Left ventricle myocardium superior (tissue), 1 donor: ENCODE results near the gene RNASE12. TPM values are rescaled to one million over a fixed set of nuclear protein-coding genes. Genes with fewer than 3 reads are reported as not detected.
"Not testable (repeated sequence)": the region's sequence is repeated elsewhere in the genome, so short reads cannot be mapped to it uniquely, and the experiment has no call there.

Source experiments
- ATAC-seq: fragments of 200-7000 bp; cut with Tn5 transposase; one replicate; pipeline ENCODE4 v1.9.1; 2020; ENCODE audit warnings: mild to moderate bottlenecking, moderate library complexity
- DNase-seq: peaks from one replicate; pipeline ENCODE4 v3.0.0-alpha.2; 2020
- intact Hi-C: fragments of 100-400 bp; cut with micrococcal nuclease; formaldehyde crosslinking; loops from one replicate; pipeline ENCODE4 v1.11.0; 2022
- total RNA-seq: library from RNA; stranded (reverse); fragmentation: NEBNext Ultra II Directional; extraction: Animal tissue kit (Norgen Biotek cat#: 25700); gene quantifications from one replicate; pipeline ENCODE4 v1.2.1, GENCODE V29; 2021
- donor health status: DM: no; HTN: yes; CAD: no; lungs with severe emphysema.

The RNASE12 gene
- total RNA-seq, 1 donor from 2014 or later, result not detected

DNA sequence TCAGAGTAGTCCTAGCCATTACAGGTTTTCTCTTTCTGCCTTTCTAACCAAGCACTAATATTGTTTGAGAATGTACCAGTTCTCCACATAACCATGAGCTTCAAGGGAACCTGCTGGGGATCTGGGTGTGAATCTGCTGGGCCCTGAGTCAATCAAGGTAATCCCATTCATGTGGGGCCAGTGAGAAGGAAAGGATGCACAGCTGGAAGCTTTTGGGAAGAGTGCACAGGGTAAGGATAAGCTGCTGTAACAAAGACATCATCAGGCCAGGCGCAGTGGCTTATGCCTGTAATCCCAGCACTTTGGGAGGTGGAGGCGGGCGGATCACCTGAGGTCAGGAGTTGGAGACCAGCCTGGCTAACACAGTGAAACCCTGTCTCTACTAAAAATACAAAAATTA is 4.5 kb upstream of the RNASE12 start:
- intact Hi-C loops, DNase-seq: not testable (repeated sequence)

DNA sequence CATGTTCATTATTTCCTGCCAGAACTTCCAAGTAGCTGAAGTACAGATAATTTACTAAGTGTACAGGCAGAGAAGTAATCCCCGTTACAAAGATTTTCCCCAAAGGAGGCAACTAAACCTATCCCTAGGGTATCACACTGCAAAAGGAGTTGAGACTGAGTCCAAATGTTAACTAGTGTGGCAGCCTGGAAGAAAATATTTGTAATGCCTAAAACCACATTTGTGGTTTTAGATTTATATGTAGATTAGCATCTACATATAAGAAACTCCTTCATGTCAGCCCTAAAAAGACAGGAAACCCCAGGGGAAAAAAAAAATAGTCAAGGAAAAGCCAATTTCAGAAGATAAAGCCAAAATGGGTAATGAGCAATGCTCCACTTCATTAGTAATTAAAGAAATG is 1.4 kb upstream of the RNASE12 start:
- ATAC-seq (no peak), DNase-seq (no peak)
- intact Hi-C loops, result no loop called here

More for the DNA sequence above, 4.5 kb upstream of the RNASE12 start:
- ATAC-seq, result not testable (repeated sequence)

DNA sequence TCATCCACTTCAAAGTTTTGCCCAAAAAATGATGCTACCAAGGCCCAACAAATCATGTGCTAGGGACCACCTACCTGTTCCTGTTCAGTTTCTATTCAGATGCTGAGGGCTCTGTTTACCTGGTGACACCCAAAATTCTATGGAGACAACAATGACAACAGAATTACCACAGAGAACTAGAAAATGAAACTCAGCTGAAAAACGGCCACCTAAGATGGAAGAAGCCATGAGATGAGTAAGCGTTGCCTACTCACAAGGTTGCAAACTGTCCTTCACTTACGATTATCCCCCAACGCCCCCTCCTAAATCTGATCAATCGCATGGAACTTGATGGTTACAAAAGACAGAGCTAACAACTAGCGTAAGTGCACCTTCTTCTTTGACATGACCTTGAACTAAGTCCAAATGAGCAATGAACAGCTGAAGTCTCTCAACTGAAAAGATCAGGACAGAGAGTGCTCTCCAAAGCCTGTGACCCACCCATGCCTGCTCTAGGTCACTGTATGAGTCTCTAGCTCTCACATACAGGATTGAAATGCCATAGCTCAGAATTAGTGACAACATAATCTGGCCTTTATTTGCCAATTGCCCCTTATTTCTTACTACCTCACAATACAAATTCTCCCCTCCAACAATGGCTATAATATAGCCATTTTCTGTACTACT is 3.6 kb downstream of the RNASE12 start, which contains the start of gene RNASE11:
RNASE11 (minus strand) TSS at position 513 of the 666 bp plus-strand sequence.
- DNase-seq (no peak), ATAC-seq (no peak)
- intact Hi-C loops, result no loop called here

DNA sequence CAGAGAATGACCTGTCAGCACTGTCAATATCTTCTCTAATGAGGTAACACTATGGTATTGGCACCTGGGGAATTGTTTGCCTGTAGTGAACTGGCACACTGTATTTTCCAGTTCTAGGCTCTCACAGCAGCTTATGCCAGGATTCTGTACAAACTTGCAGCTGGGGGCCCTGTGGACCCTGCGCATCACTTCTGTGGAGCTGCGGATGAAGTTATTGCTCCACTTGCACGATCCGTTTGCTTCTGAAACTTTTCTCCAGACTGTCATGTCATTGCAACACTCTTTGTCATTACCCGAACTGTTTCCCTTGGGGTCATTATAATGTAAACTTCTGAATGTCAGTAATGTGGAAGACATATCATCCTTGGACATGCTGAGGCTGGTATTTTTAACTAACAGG is 7.3 kb downstream of the RNASE12 start:
- no peak for DNase-seq
- intact Hi-C loops, result no loop called here
- ATAC-seq, result no peak

GRCh38 chr14:20583142-20583541 is 8.0 kb downstream of the RNASE12 start:
- DNase-seq (no peak), ATAC-seq (no peak)
- intact Hi-C loops, result no loop called here

GRCh38 chr14:20580242-20580641 is 10.9 kb downstream of the RNASE12 start:
- no peak for ATAC-seq
- intact Hi-C loops, result no loop called here

DNA sequence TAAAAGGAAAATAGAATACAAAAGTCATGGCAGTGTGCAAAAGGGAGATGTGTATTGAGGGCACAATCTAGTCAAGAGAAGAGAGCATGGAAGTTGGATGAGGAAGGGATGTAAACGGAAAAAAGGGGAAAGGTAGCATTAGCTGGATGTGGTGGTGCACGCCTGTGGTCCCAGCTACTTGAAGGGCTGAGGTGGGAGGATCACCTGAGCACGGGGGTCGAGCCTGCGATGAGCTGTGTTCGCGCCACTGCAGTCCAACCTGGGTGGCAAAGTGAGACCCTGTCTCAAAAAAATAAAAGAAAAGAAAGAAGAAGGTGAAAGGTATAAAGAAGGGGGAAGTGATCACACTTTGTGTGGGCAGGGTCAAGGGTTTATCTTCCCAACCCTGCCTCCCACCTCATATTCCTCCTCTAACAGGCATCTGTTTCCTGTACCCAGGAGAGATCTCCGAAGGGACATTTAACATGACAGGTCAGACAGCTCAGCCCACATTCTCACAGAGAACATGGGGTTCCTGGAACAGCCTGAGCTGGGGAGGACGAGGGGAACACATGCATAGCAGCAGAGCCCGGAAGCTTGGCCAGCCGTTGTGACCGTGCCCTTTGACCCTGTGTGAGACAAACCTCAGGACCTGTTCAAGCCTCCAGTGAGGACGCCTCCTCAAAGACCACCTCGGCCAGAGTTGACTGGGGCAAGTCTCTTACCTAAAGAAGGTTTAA is 12.2 kb downstream of the RNASE12 start:
- ATAC-seq, result no peak
- intact Hi-C loops, result no loop called here
- DNase-seq, result no peak

More at GRCh38 chr14:20580242-20580641, 10.9 kb downstream of the RNASE12 start:
- no peak for DNase-seq

DNA sequence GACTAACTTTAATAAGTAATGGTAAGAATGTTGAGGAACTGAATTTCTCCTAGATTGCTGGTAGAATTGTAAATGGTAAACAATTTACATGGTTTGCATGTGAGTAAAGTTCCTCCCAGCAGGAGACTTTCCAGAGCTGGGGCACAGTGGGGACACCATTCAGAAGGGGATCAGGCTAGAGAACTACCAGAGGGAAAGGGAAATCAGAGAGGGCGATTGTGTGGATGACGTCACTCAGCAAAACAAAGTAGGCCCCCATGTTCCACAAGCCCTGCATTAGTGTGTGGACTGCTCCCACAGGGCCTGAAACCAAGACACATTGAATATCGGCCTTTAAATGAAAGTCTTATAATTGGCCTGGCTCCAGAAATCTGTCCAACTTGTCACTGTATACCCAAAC is 12.9 kb downstream of the RNASE12 start:
- DNase-seq, result no peak
- ATAC-seq, result no peak
- intact Hi-C loops, result no loop called here

DNA sequence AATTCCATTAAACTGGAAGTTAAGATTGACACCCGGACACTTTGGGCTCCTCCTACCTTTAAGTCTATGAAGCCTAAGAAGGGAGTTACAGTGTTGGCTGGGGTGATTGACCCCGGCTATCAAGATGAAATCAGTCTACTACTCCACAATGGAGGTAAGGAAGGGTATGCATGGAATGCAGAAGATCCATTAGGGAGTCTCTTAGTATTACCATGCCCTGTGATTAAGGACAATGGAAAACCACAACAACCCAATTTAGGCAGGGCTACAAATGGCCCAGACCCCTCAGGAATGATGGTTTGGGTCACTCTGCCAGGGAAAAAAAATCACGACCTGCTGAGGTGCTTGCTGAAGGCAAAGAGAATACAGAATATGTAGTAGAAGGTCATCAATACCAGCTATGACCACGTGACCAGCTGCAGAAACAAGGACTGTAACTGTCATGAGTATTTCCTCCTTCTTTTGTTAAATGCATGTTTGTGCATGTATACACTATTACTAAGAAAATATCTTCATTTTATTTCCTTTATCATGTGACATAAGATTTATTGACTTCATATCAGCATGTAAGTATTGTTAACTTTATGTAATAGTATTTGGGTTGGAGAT is 18.7 kb downstream of the RNASE12 start:
- DNase-seq, ATAC-seq, intact Hi-C loops: not testable (repeated sequence)

- intact Hi-C loops, ATAC-seq, DNase-seq: not testable (repeated sequence)
Measured at GRCh38 chr14:20570720-20571119, 20.5 kb downstream of the RNASE12 start.

DNA sequence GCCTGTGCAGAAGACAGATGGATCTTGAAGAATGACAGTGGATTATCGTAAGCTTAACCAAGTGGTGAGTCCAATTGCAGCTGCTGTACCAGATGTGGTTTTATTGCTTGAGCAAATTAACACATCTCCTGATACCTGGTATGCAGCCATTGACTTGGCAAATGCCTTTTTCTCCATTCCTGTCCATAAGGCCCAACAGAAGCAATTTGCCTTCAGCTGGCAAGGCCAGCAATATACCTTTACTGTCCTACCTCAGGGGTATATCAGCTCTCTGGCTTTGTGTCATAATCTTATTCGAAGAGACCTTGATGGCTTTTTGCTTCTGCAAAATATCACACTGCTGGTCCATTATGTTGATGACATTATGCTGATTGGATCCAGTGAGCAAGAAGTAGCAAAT is 21.3 kb downstream of the RNASE12 start:
- ATAC-seq, result not testable (repeated sequence)

GRCh38 chr14:20569066-20569465 is 22.1 kb downstream of the RNASE12 start:
- DNase-seq (no peak), ATAC-seq (no peak)
- intact Hi-C loops, result no loop called here

More for the DNA sequence above, 21.3 kb downstream of the RNASE12 start:
- intact Hi-C loops, DNase-seq: not testable (repeated sequence)

- intact Hi-C loops, result no loop called here
Measured at GRCh38 chr14:20568393-20568792, 22.8 kb downstream of the RNASE12 start.

GRCh38 chr14:20567199-20567598 is 24.0 kb downstream of the RNASE12 start:
- DNase-seq, intact Hi-C loops, ATAC-seq: not testable (repeated sequence)

More at GRCh38 chr14:20568393-20568792, 22.8 kb downstream of the RNASE12 start:
- ATAC-seq (no peak), DNase-seq (no peak)

GRCh38 chr14:20564501-20564997 is 26.6 kb downstream of the RNASE12 start:
- intact Hi-C loops, result no loop called here
- ATAC-seq (no peak), DNase-seq (no peak)

DNA sequence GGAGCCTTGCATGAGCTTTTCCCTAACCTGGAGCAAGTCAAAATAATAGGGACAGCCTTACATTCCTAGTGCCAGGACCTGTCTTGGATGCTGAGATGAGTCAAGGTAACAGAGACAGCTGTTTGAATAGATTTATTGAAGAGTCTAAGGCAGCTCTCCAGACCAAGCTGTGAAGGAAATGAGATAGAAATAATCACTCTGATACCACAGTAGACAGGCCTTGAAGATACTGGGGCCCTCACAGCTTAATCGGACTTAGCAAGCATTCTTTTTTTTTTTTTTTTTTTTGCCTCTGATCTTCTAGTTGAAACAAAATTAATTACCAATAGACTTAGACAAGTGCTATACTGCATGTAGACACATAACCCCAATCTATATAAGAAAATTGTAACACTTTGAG is 27.2 kb downstream of the RNASE12 start:
- DNase-seq (no peak), ATAC-seq (no peak)
- intact Hi-C loops, result no loop called here

- intact Hi-C loops, result no loop called here
Measured at GRCh38 chr14:20560961-20561360, 30.2 kb downstream of the RNASE12 start, which contains the start of gene RNASE9. Gene RNASE9 (minus strand): TSS chr14:20561047.

GRCh38 chr14:20559461-20559904 is 31.7 kb downstream of the RNASE12 start:
- DNase-seq (no peak), ATAC-seq (no peak)
- intact Hi-C loops, result no loop called here

More at GRCh38 chr14:20560961-20561360, 30.2 kb downstream of the RNASE12 start, which contains the start of gene RNASE9:
- no peak for ATAC-seq
- no peak for DNase-seq

DNA sequence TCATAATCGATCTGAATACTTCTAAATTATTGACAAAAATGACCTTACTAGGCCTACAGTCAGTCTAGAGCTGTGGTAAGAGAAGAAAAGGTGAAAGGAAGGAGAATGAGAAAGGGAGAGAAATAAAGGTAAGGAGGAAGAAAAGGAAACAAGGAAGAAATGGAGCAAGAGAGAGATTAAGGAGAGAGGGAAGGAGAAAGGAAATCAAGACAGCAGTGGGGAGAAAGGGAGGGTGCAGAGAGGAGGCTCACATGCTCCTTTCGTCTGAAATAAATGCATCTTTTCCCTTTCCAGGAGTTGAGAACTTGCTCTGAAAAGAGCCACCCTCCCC is 34.0 kb downstream of the RNASE12 start:
- DNase-seq, result no peak
- no peak for ATAC-seq
- intact Hi-C loops, result no loop called here
